Endothelial cell of umbilical vein (primary cell): ENCODE data around the gene VANGL1.

Experiments used
- CTCF ChIP-seq, 2 donors: IDR thresholded peaks; 1 replicate in 1 of 2; 2 replicates in 1 of 2; pipeline ENCODE4 v1.5.1; 2011; ENCODE audit warnings: low read length in 2 of 2, mild to moderate bottlenecking in 2 of 2, moderate library complexity in 2 of 2, control low read depth in 1 of 2, inconsistent platforms in 1 of 2, low read depth in 1 of 2; ENCODE audit not compliant: insufficient read depth in 1 of 2; ENCODE audit errors: extremely low read depth in 1 of 2
- EZH2 ChIP-seq: IDR thresholded peaks from 2 replicates; pipeline ENCODE4 v1.6.1; 2012; ENCODE audit warnings: borderline replicate concordance, low read depth, mild to moderate bottlenecking, moderate library complexity, low read length, inconsistent platforms; ENCODE audit not compliant: severe bottlenecking
- FOS ChIP-seq: IDR thresholded peaks from 2 replicates; pipeline ENCODE4 v1.6.1; 2011; ENCODE audit warnings: mild to moderate bottlenecking, low read length, moderate library complexity, borderline replicate concordance; ENCODE audit not compliant: insufficient read depth
- POLR2A ChIP-seq: IDR thresholded peaks from 2 replicates; pipeline ENCODE4 v1.6.1; 2012; ENCODE audit warnings: low read depth, mild to moderate bottlenecking, control low read depth, low read length

GRCh38 chr1:115727706-115728249, 86.0 kb downstream of the VANGL1 start:
- TF ChIP-seq CTCF (IDR thresholded peaks at IDR 0.05; ENCODE audit: extremely low read depth in 1 of 2, insufficient read depth in 1 of 2, low read depth in 1 of 2, low read length in 2 of 2) (no peak), POLR2A (no peak), FOS (no peak), EZH2 (no peak)
